Peyer's patch (tissue), 4 donors: ENCODE data around the gene CDC42EP2. TPM values are rescaled to one million over a fixed set of nuclear protein-coding genes. Genes with fewer than 3 reads are reported as not detected.

Experiments
- DNase-seq, 3 donors: peaks; one replicate each; pipeline ENCODE4 v3.0.0-alpha.2; 2017 to 2019
- H3K27ac ChIP-seq, 4 donors: fragments of 200-600 bp; sonication (generic); one replicate each; pipeline ENCODE4 v1.5.1; 2016 to 2019
- H3K27me3 ChIP-seq, 2 donors: fragments of 200-600 bp; sonication (generic); one replicate each; pipeline ENCODE4 v1.5.1; 2019
- H3K36me3 ChIP-seq, 3 donors: fragments of 200-600 bp; sonication (generic); one replicate each; pipeline ENCODE4 v1.5.1; 2016 to 2019
- H3K4me1 ChIP-seq, 4 donors: fragments of 200-600 bp; sonication (generic); one replicate each; pipeline ENCODE4 v1.5.1; 2016 to 2019
- H3K4me3 ChIP-seq, 4 donors: fragments of 200-600 bp; sonication (generic); 1 replicate in 3 of 4; 2 replicates in 1 of 4; pipeline ENCODE4 v1.5.1; 2016 to 2019; ENCODE audit warnings: mild to moderate bottlenecking in 1 of 4
- H3K9me3 ChIP-seq, 4 donors: fragments of 200-600 bp; sonication (generic); one replicate each; pipeline ENCODE4 v1.5.1; 2016 to 2019; ENCODE audit warnings: mild to moderate bottlenecking in 1 of 4
- POLR2A ChIP-seq, 2 donors: fragments of 450-650 bp; IDR thresholded peaks; one replicate each; pipeline ENCODE4 v1.5.1; 2017; ENCODE audit warnings: antibody characterized with exemption in 2 of 2, mild to moderate bottlenecking in 2 of 2, moderate library complexity in 2 of 2
- total RNA-seq, 4 donors: library from RNA; depleted of rRNA; stranded (reverse); fragments of >200 nt; gene quantifications; one replicate each; pipeline ENCODE4 v1.1.0, GENCODE V29; 2016
- TF ChIP-seq, protein P1 (sequence below), 6 experiments: fragments of 450-650 bp in 4 of 6; fragments of 200-600 bp in 2 of 6; sonication (generic) in 1 of 6; IDR thresholded peaks; one replicate each; pipeline ENCODE4 v1.5.1; 2017 to 2019; ENCODE audit warnings: antibody characterized with exemption in 6 of 6, mild to moderate bottlenecking in 3 of 6, moderate library complexity in 1 of 6

CDC42EP2 gene
- total RNA-seq, 4 donors from 2014 or later, result 13.2 to 26.9 (median 24.7) TPM

DNA sequence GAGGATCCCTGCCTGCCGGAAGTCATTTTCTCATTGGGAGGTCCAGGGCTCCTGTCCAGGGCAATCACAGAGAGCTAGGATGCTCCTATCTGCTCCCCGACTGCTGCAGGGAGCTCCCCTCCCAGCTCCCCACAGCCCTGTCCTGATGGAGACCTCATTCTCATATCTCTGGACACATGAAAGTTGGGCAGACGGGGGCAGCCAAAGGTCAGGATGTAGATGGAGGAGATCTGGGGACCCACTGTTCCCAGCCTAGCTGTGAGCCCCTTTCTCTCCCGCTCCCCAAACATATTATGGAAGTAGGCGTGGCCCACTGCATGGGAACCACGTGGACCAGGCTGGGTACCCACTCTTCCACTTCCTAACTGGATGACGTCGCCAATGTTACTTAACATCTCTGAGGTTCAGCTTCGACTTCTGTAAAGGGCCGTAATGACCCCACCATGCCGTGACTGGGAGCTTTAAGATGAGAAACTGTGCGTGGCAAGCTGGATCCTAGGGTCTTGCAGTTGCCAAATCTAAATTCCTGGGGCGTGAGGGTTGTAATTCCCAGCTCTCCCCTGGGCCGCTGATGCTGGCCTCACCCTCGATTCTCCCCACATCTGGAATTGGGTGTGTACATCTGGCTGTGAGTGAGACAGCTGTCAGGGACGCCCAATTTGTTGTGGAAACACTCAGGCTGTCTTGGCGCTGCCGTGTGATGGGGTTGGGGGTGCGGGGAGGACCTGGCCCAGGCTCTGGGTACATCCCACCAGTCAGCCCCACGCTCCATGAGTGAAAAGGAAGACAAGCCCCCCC lies 1.8 kb downstream of the CDC42EP2 start:
- Histone ChIP-seq H3K4me1 (peaks cover 0 to 57% (median 8%) of the 10 kb centered on the region in 4 donors), H3K27me3 (no peaks in the 10 kb centered on the region), H3K27ac (peak overlapping the region; percentile 75 to 93 (median 85)), H3K4me3 (peak overlapping the region; percentile 69 to 93 (median 76)), H3K9me3 (no peaks in the 10 kb centered on the region), H3K36me3 (peaks cover 0 to 7% (median 0%) of the 10 kb centered on the region in 3 donors)
- no peak for TF ChIP-seq POLR2A (IDR thresholded peaks at IDR 0.05)
- TF ChIP-seq, protein P1, sequence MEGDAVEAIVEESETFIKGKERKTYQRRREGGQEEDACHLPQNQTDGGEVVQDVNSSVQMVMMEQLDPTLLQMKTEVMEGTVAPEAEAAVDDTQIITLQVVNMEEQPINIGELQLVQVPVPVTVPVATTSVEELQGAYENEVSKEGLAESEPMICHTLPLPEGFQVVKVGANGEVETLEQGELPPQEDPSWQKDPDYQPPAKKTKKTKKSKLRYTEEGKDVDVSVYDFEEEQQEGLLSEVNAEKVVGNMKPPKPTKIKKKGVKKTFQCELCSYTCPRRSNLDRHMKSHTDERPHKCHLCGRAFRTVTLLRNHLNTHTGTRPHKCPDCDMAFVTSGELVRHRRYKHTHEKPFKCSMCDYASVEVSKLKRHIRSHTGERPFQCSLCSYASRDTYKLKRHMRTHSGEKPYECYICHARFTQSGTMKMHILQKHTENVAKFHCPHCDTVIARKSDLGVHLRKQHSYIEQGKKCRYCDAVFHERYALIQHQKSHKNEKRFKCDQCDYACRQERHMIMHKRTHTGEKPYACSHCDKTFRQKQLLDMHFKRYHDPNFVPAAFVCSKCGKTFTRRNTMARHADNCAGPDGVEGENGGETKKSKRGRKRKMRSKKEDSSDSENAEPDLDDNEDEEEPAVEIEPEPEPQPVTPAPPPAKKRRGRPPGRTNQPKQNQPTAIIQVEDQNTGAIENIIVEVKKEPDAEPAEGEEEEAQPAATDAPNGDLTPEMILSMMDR (IDR thresholded peaks at IDR 0.05), result no peak
- no peak for DNase-seq

GRCh38 chr11:65317025-65317786 lies 2.5 kb downstream of the CDC42EP2 start:
- peak overlapping the region; percentile 40 to 93 (median 85) for H3K27ac ChIP-seq
- H3K36me3 ChIP-seq, result peaks cover 0 to 15% (median 0%) of the 10 kb centered on the region in 3 donors
- peak overlapping the region in 3 of 4 donors; percentile 75 to 93 (median 78) for H3K4me3 ChIP-seq
- no peak for TF ChIP-seq POLR2A (IDR thresholded peaks at IDR 0.05)
- TF ChIP-seq, protein P1 (IDR thresholded peaks at IDR 0.05), result no peak
- peaks cover 0 to 57% (median 8%) of the 10 kb centered on the region in 4 donors for H3K4me1 ChIP-seq
- H3K27me3 ChIP-seq, result no peaks in the 10 kb centered on the region
- no peaks in the 10 kb centered on the region for H3K9me3 ChIP-seq
- peak in 2 of 3 donors; percentile 82 to 85 for DNase-seq

DNA sequence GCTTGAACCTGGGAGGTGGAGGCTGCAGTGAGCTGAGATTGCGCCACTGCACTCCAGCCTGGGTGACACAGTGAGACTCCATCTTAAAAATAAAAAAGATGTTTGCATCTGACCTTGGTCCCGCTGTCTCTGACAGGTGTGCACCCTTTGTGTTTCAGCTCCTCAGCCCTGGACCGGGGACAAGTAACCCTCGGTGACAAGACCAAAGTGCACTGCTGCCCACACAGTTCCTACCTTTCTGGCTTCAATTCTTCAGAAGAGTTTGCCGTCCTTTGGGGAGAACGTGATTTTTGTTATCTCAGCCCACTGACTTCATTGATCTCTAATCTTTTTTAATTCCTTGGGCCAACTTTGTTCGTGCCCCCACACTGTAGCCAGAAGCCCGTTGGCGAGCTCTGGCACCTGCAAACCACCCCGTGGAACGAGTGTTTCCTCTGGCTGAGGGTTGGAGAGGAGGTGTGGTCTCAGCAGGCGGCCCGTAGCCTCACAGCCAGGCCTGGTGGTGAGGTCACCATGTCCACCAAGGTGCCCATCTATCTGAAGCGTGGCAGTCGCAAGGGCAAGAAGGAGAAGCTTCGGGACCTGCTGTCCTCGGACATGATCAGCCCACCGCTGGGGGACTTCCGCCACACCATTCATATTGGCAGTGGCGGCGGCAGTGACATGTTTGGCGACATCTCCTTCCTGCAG lies 5.9 kb downstream of the CDC42EP2 start:
- TF ChIP-seq POLR2A (IDR thresholded peaks at IDR 0.05), result no peak
- TF ChIP-seq, protein P1 (IDR thresholded peaks at IDR 0.05), result no peak
- Histone ChIP-seq H3K4me1 (peaks cover 0 to 46% (median 4%) of the 10 kb centered on the region in 4 donors), H3K27ac (no peak overlapping the region), H3K36me3 (peaks cover 0 to 19% (median 0%) of the 10 kb centered on the region in 3 donors), H3K9me3 (no peaks in the 10 kb centered on the region), H3K27me3 (no peaks in the 10 kb centered on the region), H3K4me3 (no peak overlapping the region)
- DNase-seq, result no peak

- no peak for TF ChIP-seq POLR2A (IDR thresholded peaks at IDR 0.05)
- TF ChIP-seq, protein P1 (IDR thresholded peaks at IDR 0.05), result no peak
Observed at GRCh38 chr11:65321076-65321475, 6.4 kb downstream of the CDC42EP2 start.

GRCh38 chr11:65321828-65322485 lies 7.3 kb downstream of the CDC42EP2 start:
- no peak for DNase-seq
- peaks cover 0 to 32% (median 0%) of the 10 kb centered on the region in 4 donors for H3K4me1 ChIP-seq
- TF ChIP-seq, protein P1 (IDR thresholded peaks at IDR 0.05), result no peak
- no peak for TF ChIP-seq POLR2A (IDR thresholded peaks at IDR 0.05)
- H3K4me3 ChIP-seq, result no peak overlapping the region
- no peak overlapping the region for H3K27ac ChIP-seq
- no peaks in the 10 kb centered on the region for H3K27me3 ChIP-seq
- no peaks in the 10 kb centered on the region for H3K9me3 ChIP-seq
- peaks cover 0 to 19% (median 0%) of the 10 kb centered on the region in 3 donors for H3K36me3 ChIP-seq

More at GRCh38 chr11:65321076-65321475, 6.4 kb downstream of the CDC42EP2 start:
- Histone ChIP-seq H3K4me3 (no peak overlapping the region), H3K27ac (no peak overlapping the region), H3K4me1 (peaks cover 0 to 41% (median 0%) of the 10 kb centered on the region in 4 donors), H3K9me3 (no peaks in the 10 kb centered on the region), H3K27me3 (no peaks in the 10 kb centered on the region), H3K36me3 (peaks cover 0 to 19% (median 0%) of the 10 kb centered on the region in 3 donors)
- DNase-seq, result no peak
